Gastrocnemius medialis (tissue), 4 donors: ENCODE measurements around the gene TIMP1. TPM values are rescaled to one million over a fixed set of nuclear protein-coding genes. Genes with fewer than 3 reads are reported as not detected.

ENCODE experiments used
- ATAC-seq, 2 donors: fragments of 150-250 bp; one replicate each; pipeline ENCODE4 v1.9.1; 2016
- DNase-seq, 2 donors: peaks; one replicate each; pipeline ENCODE4 v3.0.0-alpha.2; 2019
- H3K27ac ChIP-seq, 4 donors: fragments of 200-600 bp; sonication (generic); 1 replicate in 1 of 4; 2 replicates in 3 of 4; pipeline ENCODE4 v1.5.1; 2016 to 2018; ENCODE audit warnings: mild to moderate bottlenecking in 2 of 4, moderate library complexity in 1 of 4
- H3K27me3 ChIP-seq, 3 donors: fragments of 200-600 bp; sonication (generic) in 2 of 3; 1 replicate in 1 of 3; 2 replicates in 2 of 3; pipeline versions ENCODE4 v1.5.1 to v1.6.0; 2016 to 2019; ENCODE audit warnings: mild to moderate bottlenecking in 1 of 3, moderate library complexity in 1 of 3
- H3K36me3 ChIP-seq, 2 donors: fragments of 200-600 bp; sonication (generic) in 1 of 2; one replicate each; pipeline ENCODE4 v1.5.1; 2017 to 2018
- H3K4me1 ChIP-seq, 2 donors: fragments of 200-600 bp; sonication (generic) in 1 of 2; one replicate each; pipeline ENCODE4 v1.5.1; 2016 to 2017; ENCODE audit warnings: mild to moderate bottlenecking in 2 of 2
- H3K4me3 ChIP-seq, 4 donors: fragments of 200-600 bp; sonication (generic) in 3 of 4; 1 replicate in 1 of 4; 2 replicates in 3 of 4; pipeline ENCODE4 v1.5.1; 2016 to 2019; ENCODE audit warnings: mild to moderate bottlenecking in 2 of 4
- H3K9me3 ChIP-seq, 3 donors: fragments of 200-600 bp; sonication (generic) in 2 of 3; 1 replicate in 1 of 3; 2 replicates in 2 of 3; pipeline ENCODE4 v1.5.1; 2016 to 2019
- POLR2A ChIP-seq, 2 donors: fragments of 450-650 bp; IDR thresholded peaks; one replicate each; pipeline ENCODE4 v1.6.1; 2017; ENCODE audit warnings: antibody characterized with exemption in 2 of 2, mild to moderate bottlenecking in 2 of 2, moderate library complexity in 2 of 2
- in situ Hi-C, 4 donors: fragments of 200-750 bp; cut with MboI; loops; one replicate each; pipeline versions ENCODE4 v1.15.0 to v1.8.0; 2017; ENCODE audit warnings: low sequenced_read_pairs in 4 of 4
- intact Hi-C: fragments of 100-400 bp; cut with DNase I; formaldehyde crosslinking; loops from one replicate; pipeline ENCODE4 v1.15.1; 2023; ENCODE audit warnings: low total_unique reads
- total RNA-seq, 4 donors: library from RNA; depleted of rRNA; stranded (reverse); fragments of >200 nt; gene quantifications; one replicate each; pipeline versions ENCODE4 v1.1.0 to v1.2.3, GENCODE V29; 2016
- TF ChIP-seq, protein P1 (sequence below), 5 experiments: fragments of 450-650 bp in 3 of 5; fragments of 200-600 bp in 2 of 5; sonication (generic) in 2 of 5; IDR thresholded peaks in 4 of 5; conservative IDR thresholded peaks in 1 of 5; 1 replicate in 4 of 5; 2 replicates in 1 of 5; pipeline ENCODE4 v1.5.1; 2016 to 2019; ENCODE audit warnings: antibody characterized with exemption in 5 of 5, mild to moderate bottlenecking in 3 of 5, moderate library complexity in 3 of 5

The TIMP1 gene
- total RNA-seq, 4 donors from 2014 or later: 15.8 to 94.8 (median 47.1) TPM

DNA sequence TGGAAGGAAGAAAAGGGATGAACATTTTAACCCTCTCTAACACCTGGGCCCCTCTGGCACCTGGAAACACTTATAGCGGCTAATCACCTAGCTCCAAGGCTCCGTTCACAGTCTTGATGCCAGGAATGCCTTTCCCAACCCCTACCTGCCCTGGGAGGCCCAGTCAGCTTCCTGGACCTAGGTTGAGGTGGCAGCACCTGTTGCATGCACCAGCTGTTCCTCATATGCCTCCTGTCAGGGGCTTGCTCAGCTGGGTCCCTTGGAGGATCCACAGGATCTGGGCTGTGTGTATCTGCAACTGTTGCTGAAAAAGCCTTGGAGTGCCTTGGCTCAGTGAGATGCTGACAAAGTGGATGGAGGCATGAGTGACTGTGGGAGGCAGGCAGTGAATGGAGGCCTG, 43.1 kb downstream of the TIMP1 start:
- Histone ChIP-seq H3K27me3 (peaks cover 0 to 11% (median 10%) of the 10 kb centered on the region in 3 donors), H3K36me3 (no peaks in the 10 kb centered on the region), H3K9me3 (no peaks in the 10 kb centered on the region), H3K4me3 (no peak overlapping the region), H3K4me1 (no peaks in the 10 kb centered on the region), H3K27ac (no peak overlapping the region)
- ATAC-seq (no peak), DNase-seq (no peak)
- TF ChIP-seq POLR2A (IDR thresholded peaks at IDR 0.05): no peak
- TF ChIP-seq, protein P1, sequence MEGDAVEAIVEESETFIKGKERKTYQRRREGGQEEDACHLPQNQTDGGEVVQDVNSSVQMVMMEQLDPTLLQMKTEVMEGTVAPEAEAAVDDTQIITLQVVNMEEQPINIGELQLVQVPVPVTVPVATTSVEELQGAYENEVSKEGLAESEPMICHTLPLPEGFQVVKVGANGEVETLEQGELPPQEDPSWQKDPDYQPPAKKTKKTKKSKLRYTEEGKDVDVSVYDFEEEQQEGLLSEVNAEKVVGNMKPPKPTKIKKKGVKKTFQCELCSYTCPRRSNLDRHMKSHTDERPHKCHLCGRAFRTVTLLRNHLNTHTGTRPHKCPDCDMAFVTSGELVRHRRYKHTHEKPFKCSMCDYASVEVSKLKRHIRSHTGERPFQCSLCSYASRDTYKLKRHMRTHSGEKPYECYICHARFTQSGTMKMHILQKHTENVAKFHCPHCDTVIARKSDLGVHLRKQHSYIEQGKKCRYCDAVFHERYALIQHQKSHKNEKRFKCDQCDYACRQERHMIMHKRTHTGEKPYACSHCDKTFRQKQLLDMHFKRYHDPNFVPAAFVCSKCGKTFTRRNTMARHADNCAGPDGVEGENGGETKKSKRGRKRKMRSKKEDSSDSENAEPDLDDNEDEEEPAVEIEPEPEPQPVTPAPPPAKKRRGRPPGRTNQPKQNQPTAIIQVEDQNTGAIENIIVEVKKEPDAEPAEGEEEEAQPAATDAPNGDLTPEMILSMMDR (IDR thresholded peaks at IDR 0.05 in 4 of 5, conservative IDR thresholded peaks at IDR 0.05 in 1 of 5): no peak
- in situ Hi-C loops: loop anchor here in 1 of 4 donors (25.0 kb wide), 1 partner anchor 88 kb away; no protein-coding TSS in a partner anchor
- intact Hi-C loops: no loop called here

DNA sequence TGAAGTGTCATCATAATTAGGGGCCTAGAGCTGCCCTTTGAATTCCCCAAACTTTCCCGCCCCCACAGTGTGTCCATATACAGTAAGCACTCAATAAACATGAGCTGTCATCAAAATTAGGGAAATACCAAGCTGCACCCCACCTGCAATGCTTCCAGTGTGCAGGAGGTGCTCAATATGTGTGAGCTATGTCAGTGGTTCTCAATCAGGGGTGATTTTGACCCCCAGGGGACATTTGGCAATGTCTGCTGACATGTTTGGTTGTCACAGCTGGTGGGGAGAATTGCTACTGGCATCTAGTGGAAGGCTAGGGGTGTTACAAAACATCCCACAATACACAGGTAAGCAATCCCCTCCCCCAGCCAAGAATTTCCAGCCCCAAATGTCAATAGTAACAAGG, 46.7 kb downstream of the TIMP1 start:
- H3K27me3 ChIP-seq: peaks cover 0 to 3% (median under 1%) of the 10 kb centered on the region in 3 donors
- no peaks in the 10 kb centered on the region for H3K36me3 ChIP-seq
- no peak overlapping the region for H3K4me3 ChIP-seq
- no peak for DNase-seq
- no peak for ATAC-seq
- H3K27ac ChIP-seq: no peak overlapping the region
- in situ Hi-C loops (loop anchor here in 1 of 4 donors (25.0 kb wide), 1 partner anchor 92 kb away; no protein-coding TSS in a partner anchor), intact Hi-C loops (no loop called here)
- H3K9me3 ChIP-seq: no peaks in the 10 kb centered on the region
- TF ChIP-seq POLR2A (IDR thresholded peaks at IDR 0.05): no peak
- TF ChIP-seq, protein P1 (IDR thresholded peaks at IDR 0.05 in 4 of 5, conservative IDR thresholded peaks at IDR 0.05 in 1 of 5): no peak
- H3K4me1 ChIP-seq: no peaks in the 10 kb centered on the region

DNA sequence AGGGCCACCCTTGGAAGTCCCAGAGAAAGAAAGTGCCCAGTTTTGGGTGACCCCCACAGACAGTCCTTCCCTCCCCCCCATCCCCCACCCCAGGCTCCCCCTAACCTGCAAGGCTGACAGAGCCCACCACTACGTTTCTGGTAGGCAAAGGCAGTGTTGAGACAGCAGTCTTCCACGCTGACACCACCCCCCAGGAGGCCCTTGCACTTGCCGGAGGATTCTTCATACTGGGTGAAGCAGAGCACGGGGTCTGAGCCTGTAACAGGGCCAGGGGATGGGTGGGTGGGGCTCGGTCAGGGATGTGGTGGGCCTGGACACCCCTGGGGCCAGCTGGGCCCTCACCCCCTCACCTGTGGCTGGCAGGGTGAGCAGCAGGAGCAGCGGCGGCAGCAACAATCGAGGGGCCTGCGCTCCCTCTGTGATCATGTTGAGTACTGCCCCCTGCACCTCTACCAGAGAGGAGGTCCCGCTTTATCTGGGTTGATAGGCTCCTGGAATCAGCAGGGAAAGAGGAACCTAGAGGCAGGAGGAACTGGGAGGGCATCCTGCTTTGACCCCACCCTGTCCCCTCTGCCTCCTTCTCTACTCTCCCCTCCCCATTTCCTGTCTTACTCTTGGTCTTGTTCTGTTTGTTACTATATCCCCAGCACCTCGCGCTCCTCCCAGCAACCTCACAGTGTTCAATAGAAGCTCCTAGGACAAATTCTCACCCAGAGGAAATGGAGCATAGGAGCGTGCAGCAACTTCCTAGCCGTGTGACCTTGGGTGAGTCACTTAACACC, 47.4 kb downstream of the TIMP1 start, which contains the start of gene CFP:
Gene CFP (minus strand): TSS at position 512 of the 782 bp plus-strand sequence. CDS start 86 bp downstream, at position 426.
- DNase-seq: no peak
- H3K27me3 ChIP-seq: no peaks in the 10 kb centered on the region
- no peak within 1 kb of the TSS for H3K4me3 ChIP-seq
- intact Hi-C loops (no loop called here), in situ Hi-C loops (loop anchor here in 1 of 4 donors (25.0 kb wide), 1 partner anchor 92 kb away; no protein-coding TSS in a partner anchor)
- ATAC-seq: no peak
- H3K4me1 ChIP-seq: no peaks in the 10 kb centered on the region
- TF ChIP-seq, protein P1 (IDR thresholded peaks at IDR 0.05 in 4 of 5, conservative IDR thresholded peaks at IDR 0.05 in 1 of 5): no peak
- TF ChIP-seq POLR2A (IDR thresholded peaks at IDR 0.05): no peak
- H3K36me3 ChIP-seq: no peaks in the 10 kb centered on the region
- no peak within 1 kb of the TSS for H3K27ac ChIP-seq
- no peaks in the 10 kb centered on the region for H3K9me3 ChIP-seq

DNA sequence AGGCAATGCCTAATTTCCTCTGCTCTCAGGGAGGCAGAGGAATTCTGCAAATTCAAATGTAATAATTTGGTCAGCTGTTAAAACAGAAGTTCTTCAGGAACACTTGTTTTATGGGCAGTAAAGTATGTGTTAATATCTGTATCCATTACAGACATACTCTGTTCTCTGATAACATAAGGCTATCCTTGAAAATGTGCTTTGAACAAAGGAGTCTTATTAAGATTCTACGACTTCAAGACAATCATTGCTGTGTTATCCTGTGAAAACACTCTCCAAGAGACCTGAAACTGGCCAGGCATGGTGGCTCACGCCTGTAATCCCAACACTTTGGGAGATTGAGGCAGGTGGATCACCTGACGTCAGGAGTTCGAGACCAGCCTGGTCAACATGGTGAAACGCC, 49.4 kb downstream of the TIMP1 start:
- no peak for TF ChIP-seq POLR2A (IDR thresholded peaks at IDR 0.05)
- TF ChIP-seq, protein P1 (IDR thresholded peaks at IDR 0.05 in 4 of 5, conservative IDR thresholded peaks at IDR 0.05 in 1 of 5): no peak
- in situ Hi-C loops (loop anchor here in 1 of 4 donors (25.0 kb wide), 1 partner anchor 94 kb away; no protein-coding TSS in a partner anchor), intact Hi-C loops (no loop called here)

More for the DNA sequence above, 49.4 kb downstream of the TIMP1 start:
- Histone ChIP-seq H3K9me3 (no peaks in the 10 kb centered on the region), H3K36me3 (peaks cover 0 to 9% of the 10 kb centered on the region in 2 donors), H3K4me3 (no peak overlapping the region), H3K27ac (no peak overlapping the region), H3K27me3 (no peaks in the 10 kb centered on the region), H3K4me1 (no peaks in the 10 kb centered on the region)
- ATAC-seq (no peak), DNase-seq (no peak)
